WERI-Rb-1 (cell line): ENCODE data around the gene MFAP2.

Experiments used
- DNase-seq: peaks from one replicate; pipeline ENCODE4 v3.0.0-alpha.2; 2020
- H3K27ac ChIP-seq: fragments of 250-450 bp; sonication (Bioruptor Pico); 2 replicates; pipeline ENCODE4 v1.5.1; 2020; ENCODE audit warnings: mild to moderate bottlenecking, moderate library complexity
- H3K27me3 ChIP-seq: fragments of 250-450 bp; sonication (Bioruptor Pico); 2 replicates; pipeline ENCODE4 v1.5.1; 2021; ENCODE audit warnings: mild to moderate bottlenecking, low read depth, moderate library complexity; ENCODE audit not compliant: insufficient read depth, severe bottlenecking
- H3K36me3 ChIP-seq: fragments of 250-450 bp; sonication (Bioruptor Pico); 2 replicates; pipeline ENCODE4 v1.5.1; 2020; ENCODE audit warnings: mild to moderate bottlenecking, moderate library complexity
- H3K4me3 ChIP-seq: 2 replicates; pipeline ENCODE4 v1.5.1; 2011; ENCODE audit warnings: low read depth, mild to moderate bottlenecking, control low read depth, low read length
- H3K9me3 ChIP-seq: fragments of 250-450 bp; sonication (Bioruptor Pico); 2 replicates; pipeline ENCODE4 v1.5.1; 2021; ENCODE audit warnings: mild to moderate bottlenecking, moderate library complexity; ENCODE audit not compliant: severe bottlenecking
- TF ChIP-seq, protein P1 (sequence below): IDR thresholded peaks from 2 replicates; pipeline ENCODE4 v1.5.1; 2011; ENCODE audit warnings: low read depth, mild to moderate bottlenecking, control low read depth, inconsistent platforms, low read length

The MFAP2 gene

DNA sequence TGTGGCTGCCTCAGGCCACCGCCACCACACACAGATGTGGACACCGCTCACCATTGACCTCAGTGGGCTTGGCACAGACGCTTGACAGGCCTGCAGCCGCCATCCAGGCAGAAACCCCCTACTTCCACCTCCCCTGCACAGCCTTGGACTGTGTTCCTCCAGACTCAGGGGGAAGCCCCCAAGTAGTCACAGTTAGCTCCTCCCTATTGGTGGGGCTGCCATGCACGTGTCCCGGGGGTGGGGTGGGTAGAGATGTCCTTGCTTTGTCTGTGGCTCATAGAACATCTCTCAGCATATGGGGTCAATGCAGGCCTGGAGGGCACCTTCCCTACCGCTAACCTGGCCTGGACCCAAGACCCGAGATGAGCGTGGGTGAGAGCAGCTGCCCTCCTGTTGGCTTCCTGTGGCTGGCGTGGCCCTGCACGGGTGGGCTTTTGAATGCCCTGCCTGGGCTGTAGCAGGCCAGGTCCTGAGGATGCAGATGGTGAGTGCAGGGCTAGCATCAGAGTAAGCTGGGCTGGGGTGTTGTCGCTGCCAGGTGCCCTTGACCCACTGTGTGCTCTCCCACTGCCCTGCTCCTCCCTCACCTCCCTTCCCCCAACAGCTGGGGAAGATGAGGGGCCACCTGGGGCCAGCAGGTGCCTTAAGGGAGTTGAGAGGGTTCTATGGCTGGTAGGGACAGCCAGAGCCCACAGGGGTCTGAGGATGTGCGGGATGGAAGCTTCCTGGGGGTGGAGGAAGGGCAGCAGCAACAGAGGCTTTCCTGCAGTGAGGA, 52.5 kb downstream of the MFAP2 start:
- H3K27me3 ChIP-seq: no peaks in the 10 kb centered on the region
- H3K9me3 ChIP-seq: no peaks in the 10 kb centered on the region
- H3K4me3 ChIP-seq: no peak overlapping the region
- TF ChIP-seq, protein P1, sequence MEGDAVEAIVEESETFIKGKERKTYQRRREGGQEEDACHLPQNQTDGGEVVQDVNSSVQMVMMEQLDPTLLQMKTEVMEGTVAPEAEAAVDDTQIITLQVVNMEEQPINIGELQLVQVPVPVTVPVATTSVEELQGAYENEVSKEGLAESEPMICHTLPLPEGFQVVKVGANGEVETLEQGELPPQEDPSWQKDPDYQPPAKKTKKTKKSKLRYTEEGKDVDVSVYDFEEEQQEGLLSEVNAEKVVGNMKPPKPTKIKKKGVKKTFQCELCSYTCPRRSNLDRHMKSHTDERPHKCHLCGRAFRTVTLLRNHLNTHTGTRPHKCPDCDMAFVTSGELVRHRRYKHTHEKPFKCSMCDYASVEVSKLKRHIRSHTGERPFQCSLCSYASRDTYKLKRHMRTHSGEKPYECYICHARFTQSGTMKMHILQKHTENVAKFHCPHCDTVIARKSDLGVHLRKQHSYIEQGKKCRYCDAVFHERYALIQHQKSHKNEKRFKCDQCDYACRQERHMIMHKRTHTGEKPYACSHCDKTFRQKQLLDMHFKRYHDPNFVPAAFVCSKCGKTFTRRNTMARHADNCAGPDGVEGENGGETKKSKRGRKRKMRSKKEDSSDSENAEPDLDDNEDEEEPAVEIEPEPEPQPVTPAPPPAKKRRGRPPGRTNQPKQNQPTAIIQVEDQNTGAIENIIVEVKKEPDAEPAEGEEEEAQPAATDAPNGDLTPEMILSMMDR: no peak
- no peak for DNase-seq
- peaks cover 42% of the 10 kb centered on the region for H3K36me3 ChIP-seq
- no peak overlapping the region for H3K27ac ChIP-seq

DNA sequence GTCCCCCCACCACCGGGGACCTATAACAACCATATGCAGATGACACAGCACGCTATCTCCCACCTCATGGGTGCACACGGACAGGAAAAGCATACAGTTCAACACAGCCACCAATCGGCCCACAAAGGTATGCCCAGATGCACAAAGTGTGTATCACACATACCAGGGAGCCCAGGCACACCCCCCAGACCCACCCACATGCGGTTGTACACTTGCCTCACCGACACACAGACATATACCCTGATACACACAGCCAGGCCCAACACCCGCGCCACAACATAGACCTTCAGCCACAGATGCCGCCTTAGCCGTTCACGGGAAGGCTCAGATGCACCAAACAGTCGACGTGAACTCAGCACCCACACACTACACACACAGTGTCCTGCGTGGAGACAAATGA, 53.2 kb downstream of the MFAP2 start:
- H3K27me3 ChIP-seq: no peaks in the 10 kb centered on the region
- TF ChIP-seq, protein P1: no peak
- no peak overlapping the region for H3K4me3 ChIP-seq
- H3K27ac ChIP-seq: no peak overlapping the region
- H3K36me3 ChIP-seq: peaks cover 39% of the 10 kb centered on the region
- no peaks in the 10 kb centered on the region for H3K9me3 ChIP-seq
- DNase-seq: no peak

DNA sequence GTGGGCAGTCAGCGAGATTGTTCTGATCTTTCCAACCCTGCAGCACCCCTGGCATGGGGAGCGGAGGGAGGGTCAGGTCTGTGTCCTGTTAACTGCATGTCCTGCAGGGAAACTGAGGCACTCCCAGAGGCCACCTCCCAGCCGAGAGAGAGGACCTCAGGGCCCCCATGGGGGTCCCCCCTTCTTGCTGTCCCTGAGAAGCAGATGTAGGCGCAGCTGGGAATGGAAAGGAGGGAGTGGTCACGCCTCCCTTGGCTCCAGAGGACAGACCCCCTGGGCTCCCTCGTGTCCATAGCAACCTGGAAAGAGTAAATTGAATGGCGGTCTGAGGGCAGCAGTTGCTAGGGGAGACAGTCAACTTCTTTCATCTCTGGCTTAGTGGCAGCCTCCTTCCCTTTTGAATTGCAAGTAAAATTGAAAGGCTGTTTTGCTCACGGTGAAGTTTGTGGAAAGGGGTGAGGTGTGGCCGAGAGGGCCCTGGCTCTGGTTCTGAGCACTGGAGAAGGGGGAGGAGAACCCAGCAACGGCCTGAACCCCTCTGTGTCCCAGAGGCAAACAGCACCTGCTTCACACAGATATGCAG, 53.8 kb downstream of the MFAP2 start:
- TF ChIP-seq, protein P1: no peak
- DNase-seq: no peak
- H3K27me3 ChIP-seq: no peaks in the 10 kb centered on the region
- no peak overlapping the region for H3K4me3 ChIP-seq
- H3K9me3 ChIP-seq: no peaks in the 10 kb centered on the region
- H3K36me3 ChIP-seq: peaks cover 33% of the 10 kb centered on the region
- no peak overlapping the region for H3K27ac ChIP-seq

DNA sequence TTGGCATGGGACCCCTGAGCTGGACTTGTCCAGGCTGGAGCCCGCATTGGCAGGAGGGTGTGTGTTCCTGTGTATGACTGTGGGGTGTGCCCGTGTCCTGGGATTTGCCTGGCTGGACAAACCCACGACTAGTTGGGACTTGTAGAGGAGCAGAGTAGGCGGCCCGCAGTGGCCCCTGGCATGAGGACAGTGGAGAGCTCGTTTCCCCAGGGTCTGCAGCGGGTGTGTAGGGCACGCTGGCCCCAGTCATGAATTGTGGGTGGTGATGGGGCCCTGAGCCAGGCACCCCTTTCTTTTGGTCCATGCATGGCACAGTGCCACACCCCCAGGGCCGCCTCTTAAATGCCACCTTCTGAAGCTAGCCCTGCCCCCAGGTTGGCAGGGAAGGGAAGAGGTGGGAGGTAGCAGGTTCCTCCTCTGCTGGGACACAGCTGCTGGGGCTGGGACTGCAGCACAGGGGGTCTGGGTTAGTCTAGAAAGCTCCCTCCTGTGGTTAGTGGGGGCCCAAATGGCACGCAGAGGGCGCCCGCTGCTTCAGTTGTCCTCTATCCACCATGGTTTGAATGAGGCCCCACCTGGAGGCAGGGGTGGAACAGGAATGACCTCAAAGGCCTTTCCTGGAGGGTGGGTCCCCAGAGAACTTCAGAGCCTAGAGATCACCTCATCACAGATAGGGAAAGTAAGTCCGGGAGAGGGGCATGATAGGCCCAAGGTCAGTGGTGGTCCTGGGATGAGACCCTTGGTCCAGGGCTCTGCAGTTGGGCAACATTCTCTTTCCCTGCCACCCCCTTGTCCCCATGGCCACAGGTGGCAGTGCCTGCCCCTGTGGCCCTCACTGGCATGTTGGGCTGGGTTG, 54.6 kb downstream of the MFAP2 start:
- Histone ChIP-seq H3K36me3 (peaks cover 27% of the 10 kb centered on the region), H3K27ac (no peak overlapping the region), H3K9me3 (no peaks in the 10 kb centered on the region), H3K27me3 (no peaks in the 10 kb centered on the region), H3K4me3 (no peak overlapping the region)
- TF ChIP-seq, protein P1: no peak
- DNase-seq: no peak

DNA sequence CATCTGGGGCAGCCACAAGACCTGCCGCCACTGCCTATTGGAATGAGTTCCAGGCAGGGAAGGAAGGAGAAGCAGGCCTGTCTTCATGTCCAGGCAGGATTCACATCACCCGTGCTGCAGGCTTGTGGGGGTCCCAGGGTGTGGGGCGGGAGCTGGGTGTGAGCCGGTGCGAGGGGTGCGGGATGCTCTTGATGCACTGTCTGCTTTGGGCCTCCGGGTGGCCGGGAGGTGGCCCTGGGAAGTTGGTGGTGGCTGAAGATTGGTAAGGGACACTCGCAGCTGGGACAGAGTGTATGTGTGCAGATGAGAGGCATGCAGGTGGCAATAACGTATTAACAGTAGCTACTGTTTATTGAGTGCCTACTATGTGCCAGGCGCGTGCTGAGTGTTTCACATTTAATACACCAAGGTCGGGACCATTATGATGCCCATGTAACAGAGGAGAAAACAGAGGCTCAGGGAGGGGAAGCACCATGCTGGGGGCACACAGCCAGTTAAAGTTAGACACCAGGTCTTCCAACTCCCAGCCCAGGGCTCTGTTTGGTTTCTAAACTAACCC, 55.4 kb downstream of the MFAP2 start:
- H3K9me3 ChIP-seq: no peaks in the 10 kb centered on the region
- H3K36me3 ChIP-seq: peaks cover 27% of the 10 kb centered on the region
- H3K4me3 ChIP-seq: no peak overlapping the region
- TF ChIP-seq, protein P1: peak; percentile 36
- DNase-seq: no peak
- H3K27ac ChIP-seq: no peak overlapping the region
- H3K27me3 ChIP-seq: no peaks in the 10 kb centered on the region
